K562 (cell line): ENCODE data around the gene ST6GAL1. TPM values are rescaled to one million over a fixed set of nuclear protein-coding genes. Genes with fewer than 3 reads are reported as not detected.
"Not testable (repeated sequence)": the region's sequence is repeated elsewhere in the genome, so short reads cannot be mapped to it uniquely, and the experiment has no call there.

Source experiments
- ATAC-seq: fragments of 200-7000 bp; cut with Tn5 transposase; 3 replicates; pipeline ENCODE4 v1.9.1; 2020; ENCODE audit warnings: moderate library complexity
- BruUV-seq: library from RNA; stranded (reverse); fragments of 400-500 nt; replicated peaks from 2 replicates; lab custom pipeline; 2021; lab: Mats Ljungman, UMichigan
- CTCF ChIA-PET: fragments of 300-600 bp; formaldehyde crosslinking; extraction: SDS; loops from one replicate; lab custom pipeline; 2021; ENCODE audit warnings: low intra/inter-chr PET ratio; lab: Yijun Ruan, JAX
- POLR2A ChIA-PET: fragments of 300-600, 350-650 bp; sonication (Branson Sonifier 250); formaldehyde crosslinking; extraction: SDS; loops from one replicate; lab custom pipeline; 2021; ENCODE audit warnings: antibody characterized with exemption, inconsistent platforms; lab: Yijun Ruan, JAX
- DNase-seq, 4 experiments: peaks; one replicate each; pipeline versions ENCODE4 v3.0.0 to v3.0.0-alpha.2; 2011 to 2018; ENCODE audit warnings: low spot score in 3 of 4, mixed read lengths in 3 of 4; ENCODE audit errors: extremely low read depth in 1 of 4
- FAIRE-seq: peaks from 2 replicates; lab custom pipeline; 2011; peaks lifted over from hg19 to GRCh38; lab: Jason Lieb, UNC
- H2AFZ ChIP-seq: 2 replicates; pipeline ENCODE4 v1.6.0; 2011; ENCODE audit warnings: low read depth, low read length, control low read depth, inconsistent platforms
- H3K27ac ChIP-seq: fragments of 200-600 bp; 3 replicates; pipeline ENCODE4 v1.8.0; 2011; ENCODE audit warnings: low read depth, mild to moderate bottlenecking, control low read depth, inconsistent platforms, low read length, moderate library complexity, mixed read lengths; ENCODE audit errors: extremely low read depth
- H3K27me3 ChIP-seq, 2 experiments: fragments of 300-600 bp in 1 of 2; 2 replicates in 1 of 2; 3 replicates in 1 of 2; pipeline versions ENCODE4 v1.6.0 to v1.8.0; 2011; ENCODE audit warnings: inconsistent platforms in 2 of 2, low read length in 2 of 2, mild to moderate bottlenecking in 1 of 2, mixed read lengths in 1 of 2, moderate library complexity in 1 of 2; ENCODE audit not compliant: control insufficient read depth in 2 of 2, insufficient read depth in 2 of 2
- H3K36me3 ChIP-seq: fragments of 300-600 bp; 3 replicates; pipeline ENCODE4 v1.8.0; 2011; ENCODE audit warnings: mild to moderate bottlenecking, low read length, inconsistent platforms; ENCODE audit not compliant: control insufficient read depth, insufficient read depth
- H3K4me1 ChIP-seq, 2 experiments: fragments of 200-600 bp in 1 of 2; replicated peaks in 1 of 2; 2 replicates in 1 of 2; 3 replicates in 1 of 2; pipeline versions ENCODE4 v1.5.1 to v1.8.0; 2011; ENCODE audit warnings: inconsistent platforms in 2 of 2, low read length in 2 of 2, mild to moderate bottlenecking in 1 of 2, mixed read lengths in 1 of 2, moderate library complexity in 1 of 2; ENCODE audit not compliant: control insufficient read depth in 2 of 2, insufficient read depth in 2 of 2
- H3K4me2 ChIP-seq: 2 replicates; pipeline ENCODE4 v1.6.1; 2011; ENCODE audit warnings: low read length, control low read depth, inconsistent platforms, mixed read lengths; ENCODE audit not compliant: insufficient read depth
- H3K4me3 ChIP-seq: fragments of 200-600 bp; sonication (generic), shearing (Covaris generic); 2 replicates; pipeline ENCODE4 v1.5.1; 2016; ENCODE audit warnings: control low read depth, inconsistent platforms
- H3K79me2 ChIP-seq: fragments of 200-600 bp; 3 replicates; pipeline ENCODE4 v1.8.0; 2011; ENCODE audit warnings: low read length, inconsistent platforms; ENCODE audit not compliant: control insufficient read depth, insufficient read depth
- H3K9ac ChIP-seq, 2 experiments: 2 replicates each; pipeline versions ENCODE4 v1.6.0 to v1.6.1; 2011; ENCODE audit warnings: low read depth in 2 of 2, low read length in 2 of 2, control low read depth in 1 of 2, inconsistent platforms in 1 of 2, mild to moderate bottlenecking in 1 of 2, mixed read lengths in 1 of 2; ENCODE audit not compliant: insufficient read depth in 1 of 2
- H3K9me1 ChIP-seq: one replicate; pipeline ENCODE4 v1.6.0; 2011; ENCODE audit warnings: inconsistent platforms, mild to moderate bottlenecking, low read length, moderate library complexity; ENCODE audit not compliant: control insufficient read depth, insufficient read depth
- H3K9me3 ChIP-seq: replicated peaks from 2 replicates; pipeline ENCODE4 v1.5.1; 2011; ENCODE audit warnings: low read depth, low read length, inconsistent platforms; ENCODE audit not compliant: control insufficient read depth, insufficient read depth
- H4K20me1 ChIP-seq: replicated peaks from 2 replicates; pipeline ENCODE4 v1.6.1; 2011; ENCODE audit warnings: low read length, inconsistent platforms, mixed read lengths; ENCODE audit not compliant: control insufficient read depth, insufficient read depth
- BCOR ChIP-seq: fragments of 450-650 bp; IDR thresholded peaks from 2 replicates; pipeline ENCODE4 v1.6.1; 2016
- KDM1A ChIP-seq, 2 experiments: fragments of 450-650 bp; IDR thresholded peaks; 2 replicates each; pipeline ENCODE4 v1.6.1; 2016; ENCODE audit warnings: mild to moderate bottlenecking in 2 of 2
- TRIM24 ChIP-seq, 2 experiments: fragments of 450-650 bp; IDR thresholded peaks; 2 replicates each; pipeline ENCODE4 v1.6.1; 2016
- ZNF146 ChIP-seq: IDR thresholded peaks from one replicate; pipeline ENCODE4 v1.6.1; 2018; ENCODE audit warnings: missing compliant biosample characterization; ENCODE audit not compliant: unreplicated experiment
- ZNF324 ChIP-seq: fragments of 250-450 bp; sonication (Bioruptor Pico); IDR thresholded peaks from 2 replicates; pipeline ENCODE4 v1.4.0; 2020; ENCODE audit warnings: mild to moderate bottlenecking
- WGBS: fragments of 100-300 bp; shearing (Covaris generic); methylation state at CpG from one replicate; pipeline ENCODE4 v1.1.6; 2016; ENCODE audit warnings: low coverage, mixed read lengths; ENCODE audit not compliant: insufficient coverage; ENCODE audit errors: missing lambda C conversion rate; 5-methylcytosine and 5-hydroxymethylcytosine counted together
- in situ Hi-C: fragments of 300-500 bp; cut with MboI; formaldehyde crosslinking; loops from 4 replicates; pipeline ENCODE4 v1.15.0; 2018; ENCODE audit warnings: inconsistent platforms, mixed read lengths
- intact Hi-C: fragments of 100-400 bp; cut with micrococcal nuclease; formaldehyde crosslinking; loops from 2 replicates; pipeline ENCODE4 v1.14.2; 2022
- polyA plus RNA-seq, 8 experiments: library from polyadenylated mRNA; depleted of rRNA in 4 of 8; stranded (reverse) in 5 of 8; unstranded in 3 of 8; fragments of >200 nt; fragmentation: Nextera tagmentation in 2 of 8; fragmentation: Illumina TruSeq in 1 of 8; extraction: Ambion mirVana in 2 of 8; extraction: Trizol in 1 of 8; gene quantifications; 2 replicates each; pipeline versions ENCODE4 v1.2.1 to v1.2.3, GENCODE V29; 2011 to 2014; ENCODE audit warnings: inconsistent platforms in 1 of 8, missing spikeins in 1 of 8
- total RNA-seq, 7 experiments: library from RNA; depleted of rRNA in 6 of 7; stranded (reverse); fragments of >200 nt in 6 of 7; fragmentation: Illumina TruSeq in 2 of 7; extraction: Trizol in 2 of 7; gene quantifications; 2 replicates each; pipeline versions ENCODE4 v1.2.1 to v1.2.3, GENCODE V29; 2011 to 2021; ENCODE audit warnings: low replicate concordance in 1 of 7
- TF ChIP-seq, protein P1 (sequence below): fragments of 450-650 bp; IDR thresholded peaks from 2 replicates; pipeline ENCODE4 v1.6.1; 2018; ENCODE audit warnings: mild to moderate bottlenecking, low read depth; ENCODE audit not compliant: partially characterized antibody

ST6GAL1 gene
- total and polyA plus RNA-seq, 9 of the 15 experiments (the other 6 are each of a cell fraction or from before 2014, with no cell fraction given) = 31.9 to 145 (median 71.0) TPM

DNA sequence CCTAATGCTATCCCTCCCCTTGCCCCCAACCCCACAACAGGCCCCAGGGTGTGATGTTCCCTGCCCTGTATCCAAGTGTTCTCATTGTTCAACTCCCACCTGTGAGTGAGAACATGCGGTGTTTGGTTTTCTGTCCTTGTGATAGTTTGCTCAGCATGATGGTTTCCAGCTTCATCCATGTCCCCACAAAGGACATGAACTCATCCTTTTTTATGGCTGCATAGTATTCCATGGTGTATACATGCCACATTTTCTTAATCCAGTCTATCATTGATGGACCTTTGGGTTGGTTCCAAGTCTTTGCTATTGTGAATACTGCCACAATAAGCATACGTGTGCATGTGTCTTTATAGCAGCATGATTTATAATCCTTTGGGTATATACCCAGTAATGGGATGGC lies 122.1 kb downstream of the ST6GAL1 start:
- TF ChIP-seq KDM1A (IDR thresholded peaks at IDR 0.05) (peak in 1 of 2 experiments; percentile 53; a peak in 1 of 4 replicates), BCOR (peak; percentile 75), ZNF146 (CRISPR knock-in tag) (peak; percentile 81)
- ATAC-seq, CTCF ChIA-PET, H2AFZ ChIP-seq, H4K20me1 ChIP-seq, DNase-seq, H3K27me3 ChIP-seq, BruUV-seq, H3K27ac ChIP-seq, H3K79me2 ChIP-seq, H3K9me3 ChIP-seq, H3K4me3 ChIP-seq, FAIRE-seq, POLR2A ChIA-PET, H3K9ac ChIP-seq, in situ Hi-C loops, H3K4me2 ChIP-seq, H3K4me1 ChIP-seq, H3K9me1 ChIP-seq, intact Hi-C loops: not testable (repeated sequence)
- H3K36me3 ChIP-seq = peaks cover 44% of the 10 kb centered on the region; the same call in 2 of the 3 replicates
- 92% methylated on average over 2 of the region's 2 CpGs for WGBS

DNA sequence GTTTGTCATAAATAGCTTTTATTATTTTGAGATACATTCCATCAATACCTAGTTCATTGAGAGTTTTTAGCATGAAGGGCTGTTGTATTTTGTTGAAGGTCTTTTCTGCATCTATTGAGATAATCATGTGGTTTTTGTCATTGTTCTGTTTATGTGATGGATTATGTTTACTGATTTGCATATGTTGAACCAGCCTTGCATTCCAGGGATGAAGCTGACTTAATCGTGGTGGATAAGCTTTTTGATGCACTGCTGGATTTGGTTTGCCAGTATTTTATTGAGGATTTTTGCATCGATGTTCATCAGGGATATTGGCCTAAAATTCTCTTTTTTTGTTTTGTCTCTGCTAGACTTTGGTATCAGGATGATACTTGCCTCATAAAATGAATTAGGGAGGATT lies 124.1 kb downstream of the ST6GAL1 start:
- 77% methylated on average over 2 of the region's 2 CpGs for WGBS
- H3K9me1 ChIP-seq, H3K79me2 ChIP-seq, H3K4me2 ChIP-seq, in situ Hi-C loops, H3K27ac ChIP-seq, BruUV-seq, H3K27me3 ChIP-seq, H3K9me3 ChIP-seq, H2AFZ ChIP-seq, DNase-seq, FAIRE-seq: not testable (repeated sequence)
- TF ChIP-seq TRIM24 (IDR thresholded peaks at IDR 0.05) (0 out of 4 replicates have a peak, but pooled peaks of 1 of the 2 experiments have one; percentile 9), ZNF324 (peak; percentile 98)
- TF ChIP-seq, protein P1, sequence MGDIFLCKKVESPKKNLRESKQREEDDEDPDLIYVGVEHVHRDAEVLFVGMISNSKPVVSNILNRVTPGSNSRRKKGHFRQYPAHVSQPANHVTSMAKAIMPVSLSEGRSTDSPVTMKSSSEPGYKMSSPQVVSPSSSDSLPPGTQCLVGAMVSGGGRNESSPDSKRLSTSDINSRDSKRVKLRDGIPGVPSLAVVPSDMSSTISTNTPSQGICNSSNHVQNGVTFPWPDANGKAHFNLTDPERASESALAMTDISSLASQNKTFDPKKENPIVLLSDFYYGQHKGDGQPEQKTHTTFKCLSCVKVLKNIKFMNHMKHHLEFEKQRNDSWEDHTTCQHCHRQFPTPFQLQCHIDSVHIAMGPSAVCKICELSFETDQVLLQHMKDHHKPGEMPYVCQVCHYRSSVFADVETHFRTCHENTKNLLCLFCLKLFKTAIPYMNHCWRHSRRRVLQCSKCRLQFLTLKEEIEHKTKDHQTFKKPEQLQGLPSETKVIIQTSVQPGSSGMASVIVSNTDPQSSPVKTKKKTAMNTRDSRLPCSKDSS = peak; percentile 10
- TF ChIP-seq, all 486 proteins: peak for 3; not testable (repeated sequence) for 483
- H3K4me1 ChIP-seq, intact Hi-C loops, CTCF ChIA-PET, H3K4me3 ChIP-seq, ATAC-seq, H3K9ac ChIP-seq, H4K20me1 ChIP-seq: not testable (repeated sequence)
- H3K36me3 ChIP-seq = peaks cover 47% of the 10 kb centered on the region; the same call in 2 of the 3 replicates
- POLR2A ChIA-PET = interaction anchor here (1.4 kb wide), 1 partner anchor 10 kb away, joined by 4 read pairs; no protein-coding TSS in a partner anchor
